Measurements from ENCODE around the gene SUGP2. TPM values are rescaled to one million over a fixed set of nuclear protein-coding genes. Genes with fewer than 3 reads are reported as not detected.

The SUGP2 gene
- total and polyA plus RNA-seq, 2 experiments from 2014 or later: 102 to 109 TPM

GRCh38 chr19:18946918-18947317, 86.4 kb downstream of the SUGP2 start:
- no peak overlapping the region for H3K4me3 ChIP-seq
- H3K36me3 ChIP-seq (ENCODE audit: insufficient read depth): no peaks in the 10 kb centered on the region
- no peaks in the 10 kb centered on the region for H3K79me2 ChIP-seq (replicated peaks; ENCODE audit: insufficient read depth)
- H4K20me1 ChIP-seq (replicated peaks; ENCODE audit: insufficient read depth): no peaks in the 10 kb centered on the region
- no peak overlapping the region for H3K27ac ChIP-seq (ENCODE audit: low read depth)
- H3K4me2 ChIP-seq: no peak overlapping the region
- Mint-ChIP-seq H3K27me3 (ENCODE audit: insufficient read depth, low read depth, poor library complexity) (peaks cover 17% of the 10 kb centered on the region), H3K36me3 (ENCODE audit: low read depth) (peaks cover 12% of the 10 kb centered on the region; the same call in 2 of the 3 replicates), H3K4me1 (peaks cover 5% of the 10 kb centered on the region; the same call in 2 of the 3 replicates), H3K4me3 (no peak overlapping the region), H3K9me3 (no peaks in the 10 kb centered on the region), H3K27ac (no peak overlapping the region)
- DNase-seq (ENCODE audit: low spot score) (no peak), ATAC-seq (no peak)
- peaks cover 2% of the 10 kb centered on the region; the same call in 1 of the 2 replicates for H3F3A ChIP-seq (replicated peaks; ENCODE audit: low read depth)
- H3K4me1 ChIP-seq (ENCODE audit: insufficient read depth): no peaks in the 10 kb centered on the region; the same call in 1 of the 2 replicates
- no peaks in the 10 kb centered on the region for H3K9me2 ChIP-seq (ENCODE audit: insufficient read depth)
- no peaks in the 10 kb centered on the region for H3K27me3 ChIP-seq (ENCODE audit: insufficient read depth)
- no peak overlapping the region for H2AFZ ChIP-seq
- TF ChIP-seq EZH2phosphoT487 (IDR thresholded peaks at IDR 0.05; ENCODE audit: unreplicated experiment) (no peak), ZNF331 (CRISPR knock-in tag; IDR thresholded peaks at IDR 0.05; ENCODE audit: low read depth) (no peak)

GRCh38 chr19:18946335-18946734, 87.0 kb downstream of the SUGP2 start:
- H3K4me1 ChIP-seq (ENCODE audit: insufficient read depth): no peaks in the 10 kb centered on the region; the same call in none of the 2 replicates
- H3K4me3 Mint-ChIP-seq: no peak overlapping the region
- peaks cover 11% of the 10 kb centered on the region for H3K4me1 Mint-ChIP-seq
- H4K20me1 ChIP-seq (replicated peaks; ENCODE audit: insufficient read depth): no peaks in the 10 kb centered on the region
- H2AFZ ChIP-seq: no peak overlapping the region
- no peak overlapping the region for H3K4me2 ChIP-seq
- DNase-seq (ENCODE audit: low spot score) (no peak), ATAC-seq (no peak)
- H3K36me3 ChIP-seq (ENCODE audit: insufficient read depth): no peaks in the 10 kb centered on the region
- H3K27ac Mint-ChIP-seq: no peak overlapping the region
- H3F3A ChIP-seq (replicated peaks; ENCODE audit: low read depth): peaks cover 7% of the 10 kb centered on the region; the same call in 1 of the 2 replicates
- no peaks in the 10 kb centered on the region for H3K27me3 ChIP-seq (ENCODE audit: insufficient read depth)
- H3K27ac ChIP-seq (ENCODE audit: low read depth): no peak overlapping the region
- H3K36me3 Mint-ChIP-seq (ENCODE audit: low read depth): peaks cover 12% of the 10 kb centered on the region; the same call in 2 of the 3 replicates
- H3K27me3 Mint-ChIP-seq (ENCODE audit: insufficient read depth, low read depth, poor library complexity): peaks cover 20% of the 10 kb centered on the region
- H3K9me2 ChIP-seq (ENCODE audit: insufficient read depth): no peaks in the 10 kb centered on the region
- H3K9me3 Mint-ChIP-seq: no peaks in the 10 kb centered on the region
- H3K79me2 ChIP-seq (replicated peaks; ENCODE audit: insufficient read depth): no peaks in the 10 kb centered on the region
- H3K4me3 ChIP-seq: no peak overlapping the region
- TF ChIP-seq JUNB (IDR thresholded peaks at IDR 0.05; ENCODE audit: unreplicated experiment) (no peak), POLR2AphosphoS5 (IDR thresholded peaks at IDR 0.05; ENCODE audit: low read depth) (no peak), ZNF114 (CRISPR knock-in tag; IDR thresholded peaks at IDR 0.05) (no peak), ETS1 (IDR thresholded peaks at IDR 0.05) (no peak), REST (IDR thresholded peaks at IDR 0.05; ENCODE audit: unreplicated experiment) (no peak), ZNF331 (CRISPR knock-in tag; IDR thresholded peaks at IDR 0.05; ENCODE audit: low read depth) (no peak), ZNF462 (CRISPR knock-in tag; IDR thresholded peaks at IDR 0.05) (no peak), CREB1 (CRISPR knock-in tag; IDR thresholded peaks at IDR 0.05; ENCODE audit: low read depth) (no peak), STAT1 (IDR thresholded peaks at IDR 0.05; ENCODE audit: unreplicated experiment) (no peak)

Measured in GM23338 (cell line).